Activated CD4-positive, alpha-beta T cell treated with anti-CD3 and anti-CD28 coated beads, Interleukin-2, Interleukin-6, amounts not matched to agents 100 ng/mL and 50 ng/mL, durations not matched to agents 16 hours and 8 hours (primary cell): Measurements from ENCODE around the gene ATP13A5.

Experiments used
- DNase-seq: peaks from one replicate; pipeline ENCODE4 v3.0.0-alpha.2; 2020

The ATP13A5 gene

DNA sequence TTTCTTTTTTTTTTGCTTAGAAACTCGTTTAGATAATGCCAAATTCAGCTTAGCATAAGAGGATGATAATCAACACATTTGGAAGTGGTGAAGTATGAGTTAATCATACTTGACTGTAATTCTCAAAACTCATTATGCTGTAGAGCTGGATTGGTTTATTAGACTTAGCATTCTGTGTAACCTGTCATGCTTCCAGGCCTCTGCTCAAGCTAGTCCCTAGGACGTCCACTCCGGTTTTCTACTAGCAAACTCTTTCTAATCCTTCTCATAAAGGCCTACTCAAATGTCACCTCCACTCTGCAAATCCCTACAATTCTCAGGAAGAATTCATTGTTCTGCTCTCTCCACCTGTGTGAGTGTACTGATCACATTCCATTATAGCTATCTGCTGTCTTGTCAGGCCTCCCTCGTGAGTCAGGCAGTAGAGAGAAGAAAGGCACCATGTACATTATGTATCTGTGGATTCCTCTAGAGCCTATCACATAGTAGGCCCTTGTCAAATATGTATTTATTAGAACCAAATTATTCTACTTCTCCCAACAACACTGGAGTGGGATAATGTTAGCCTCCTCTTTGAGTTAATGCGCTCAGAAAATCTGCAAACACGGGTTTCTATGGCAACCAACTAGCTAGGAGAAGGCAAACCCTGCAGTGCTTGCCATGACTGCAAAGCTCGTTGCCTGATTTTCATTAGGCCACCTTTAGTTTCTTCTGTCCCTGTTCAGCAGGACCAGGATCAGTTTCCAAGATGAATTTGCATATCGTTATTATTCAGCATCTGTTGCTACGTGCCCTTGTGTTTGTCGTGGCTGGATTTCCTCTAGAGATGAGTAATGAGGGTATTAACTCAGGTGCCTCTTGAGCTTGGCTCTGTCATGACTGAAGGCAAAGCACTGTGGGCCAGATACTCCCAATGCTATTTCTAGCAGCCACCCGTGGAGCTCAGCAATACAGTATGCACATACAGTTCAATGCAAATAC lies 30.7 kb downstream of the ATP13A5 start:
- peak; percentile 15 for DNase-seq

DNA sequence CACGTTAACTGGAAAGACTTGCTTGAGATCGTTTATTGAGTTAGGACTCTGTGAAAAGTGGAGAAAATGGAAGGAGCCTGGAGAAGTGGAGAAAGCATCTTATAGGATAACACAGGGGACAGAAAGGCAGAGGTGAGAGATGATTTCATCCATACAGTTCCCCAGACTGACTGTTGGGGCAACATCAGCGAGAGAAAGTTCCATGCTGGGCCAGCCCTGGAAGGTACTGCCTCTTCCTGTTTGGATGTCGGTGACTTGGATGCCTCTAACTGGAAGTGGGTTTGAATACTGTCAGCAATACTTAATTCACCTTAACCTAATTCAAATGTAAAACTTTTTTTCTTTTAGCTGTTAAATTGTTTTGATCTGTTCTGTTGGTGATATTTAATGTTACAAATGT lies 32.3 kb downstream of the ATP13A5 start:
- no peak for DNase-seq

DNA sequence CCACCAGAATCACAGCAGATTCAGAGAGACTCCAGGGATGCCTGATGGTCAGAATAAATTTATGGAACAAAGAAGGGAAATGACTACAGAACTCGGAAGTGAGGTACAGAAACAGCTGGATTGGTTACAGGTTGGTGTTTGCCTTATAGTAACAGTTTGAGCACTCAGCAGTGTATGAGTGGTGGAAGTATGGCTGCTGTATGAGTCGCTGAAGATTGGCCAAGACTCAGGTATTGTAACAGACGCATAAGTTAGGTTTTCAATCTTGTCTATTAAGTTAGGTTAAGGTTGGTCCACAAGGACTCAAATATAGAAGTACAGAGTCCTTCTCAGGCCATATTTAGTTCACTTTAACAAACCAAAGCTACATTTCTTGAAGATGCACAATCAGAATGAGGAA lies 33.1 kb downstream of the ATP13A5 start:
- no peak for DNase-seq

GRCh38 chr3:193344486-193344885 lies 34.1 kb downstream of the ATP13A5 start:
- DNase-seq: no peak

- DNase-seq: no peak
Measured at GRCh38 chr3:193343726-193344222, 34.8 kb downstream of the ATP13A5 start.

GRCh38 chr3:193342551-193342950 lies 36.0 kb downstream of the ATP13A5 start:
- no peak for DNase-seq

DNA sequence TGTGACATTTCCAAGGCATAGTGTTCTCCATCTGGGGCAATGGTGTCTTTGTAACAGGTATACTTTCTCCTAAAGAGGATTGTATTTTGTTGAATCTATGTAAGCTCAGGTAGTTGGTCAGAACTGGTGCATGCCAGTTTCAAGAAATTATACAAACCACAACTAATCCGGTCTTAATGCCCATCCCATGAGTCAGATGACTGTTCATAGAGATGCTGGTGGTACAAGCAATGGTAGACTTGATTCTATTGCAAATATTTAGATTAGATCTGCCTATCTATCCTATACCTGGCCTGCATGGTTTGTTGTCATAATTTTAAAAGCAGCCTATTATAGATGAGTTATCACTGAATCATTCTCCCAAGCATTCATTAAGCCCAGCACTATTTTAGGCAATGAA lies 43.5 kb downstream of the ATP13A5 start:
- no peak for DNase-seq

DNA sequence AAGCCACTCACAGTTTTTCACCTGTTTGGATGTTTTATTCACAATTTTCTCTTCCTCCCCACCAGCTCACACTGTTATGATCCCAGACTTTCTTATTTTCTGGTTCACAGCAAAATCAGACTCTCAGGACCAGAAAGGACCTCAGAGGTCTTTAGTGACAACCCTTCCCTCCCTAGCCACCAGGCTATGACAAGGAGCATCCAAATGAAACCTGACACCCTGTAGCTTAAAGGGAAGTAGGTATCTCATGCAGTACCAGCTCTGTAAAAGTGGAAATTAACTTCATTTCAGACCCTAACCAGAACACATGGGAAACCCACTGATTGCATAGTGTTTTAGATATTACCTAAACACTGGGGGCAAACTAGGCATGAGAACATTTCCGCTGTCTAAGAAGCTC lies 45.3 kb downstream of the ATP13A5 start:
- no peak for DNase-seq

DNA sequence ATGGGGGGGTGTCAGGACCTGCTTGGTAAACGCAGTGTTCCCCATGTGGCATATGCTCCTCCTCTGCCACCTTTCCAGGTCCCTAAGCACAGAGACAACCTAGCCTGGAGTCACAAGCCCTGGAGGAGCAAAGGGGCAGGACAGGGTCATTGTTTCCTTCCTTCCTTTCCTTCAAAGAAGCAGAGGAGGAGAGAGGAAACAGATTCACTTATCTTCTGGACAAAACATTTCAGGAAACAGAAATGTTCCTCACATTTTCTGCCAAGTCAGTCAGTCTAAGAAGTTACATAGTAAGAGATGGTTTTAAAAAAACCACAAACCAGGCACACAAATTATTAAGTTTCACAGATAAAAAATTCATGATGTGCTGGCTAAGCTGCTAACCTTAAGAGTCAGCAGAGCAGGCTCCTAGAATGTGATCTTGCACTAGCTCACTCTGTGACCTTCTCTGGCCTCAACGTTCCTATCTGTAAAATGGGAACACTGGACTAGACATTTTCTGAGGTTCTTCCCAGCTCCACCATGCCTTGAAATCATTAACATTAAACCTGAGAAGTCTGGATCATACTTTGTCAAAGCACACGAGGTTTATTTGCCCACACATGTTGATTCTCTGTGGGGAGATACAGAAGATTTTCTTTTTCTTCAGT lies 47.9 kb downstream of the ATP13A5 start:
- no peak for DNase-seq

GRCh38 chr3:193317682-193318300 lies 60.8 kb downstream of the ATP13A5 start:
- DNase-seq: no peak

GRCh38 chr3:193314161-193314560 lies 64.4 kb downstream of the ATP13A5 start:
- no peak for DNase-seq

GRCh38 chr3:193313061-193313958 lies 65.2 kb downstream of the ATP13A5 start:
- DNase-seq: no peak

- no peak for DNase-seq
Measured at GRCh38 chr3:193310914-193311723, 67.4 kb downstream of the ATP13A5 start.

DNA sequence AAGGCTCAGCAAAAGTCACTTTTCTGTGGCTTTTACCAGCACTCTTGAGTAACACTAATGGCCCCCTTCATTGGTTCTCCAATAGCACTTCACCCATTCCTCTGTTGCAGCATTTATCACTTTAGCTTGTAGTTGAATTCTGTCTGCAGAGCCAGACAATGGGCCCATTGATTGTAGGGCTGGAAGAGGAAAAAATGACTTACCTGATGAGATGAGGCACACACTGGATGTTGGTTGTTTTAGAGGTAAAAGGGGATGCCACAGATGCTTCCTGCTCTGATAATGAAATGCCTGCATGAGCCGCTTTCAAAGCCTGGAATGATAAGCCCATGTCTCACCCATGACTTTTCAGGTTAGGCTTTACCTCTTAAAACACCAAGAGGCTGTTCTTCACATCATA lies 73.2 kb downstream of the ATP13A5 start:
- no peak for DNase-seq

- no peak for DNase-seq
Measured at GRCh38 chr3:193301433-193301832, 77.1 kb downstream of the ATP13A5 start.

DNA sequence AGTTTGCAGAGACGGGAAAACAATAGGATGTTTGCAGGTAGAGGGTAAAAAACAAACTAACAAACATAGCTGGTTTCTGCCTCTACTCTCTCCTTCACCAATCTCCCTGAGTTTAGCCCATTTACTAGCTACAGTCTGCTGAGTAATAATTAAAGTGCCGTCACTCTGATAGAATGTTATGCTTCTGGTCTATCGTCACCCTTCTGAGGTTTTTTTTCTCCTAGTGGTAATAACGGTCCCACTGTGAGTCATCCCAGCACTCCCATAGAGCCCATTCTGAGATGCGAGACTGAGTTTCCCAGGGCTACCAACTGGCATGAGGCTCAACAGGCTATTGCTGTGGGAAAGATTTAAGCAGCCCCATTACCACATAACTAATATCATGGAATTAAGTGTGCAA lies 81.1 kb downstream of the ATP13A5 start:
- peak; percentile 63 for DNase-seq

DNA sequence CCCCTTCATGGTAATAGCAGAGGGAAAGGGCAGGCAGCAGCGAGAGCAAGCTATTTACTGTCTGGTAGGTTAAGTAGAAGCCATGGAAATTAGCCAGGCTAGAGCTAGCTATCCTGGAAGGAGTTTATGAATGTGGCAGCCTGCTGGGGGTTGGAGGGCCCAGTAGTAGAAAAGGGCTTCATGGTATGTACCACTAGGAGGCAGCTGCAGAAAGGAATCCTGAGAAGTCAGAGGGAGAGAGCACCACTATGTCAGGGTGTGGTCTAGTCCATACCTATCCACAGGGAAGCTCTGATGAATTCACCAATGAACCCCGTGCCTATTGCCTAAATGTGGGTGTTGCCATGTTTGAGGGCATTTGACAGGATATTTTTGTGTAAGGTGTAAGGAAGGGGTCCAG lies 82.6 kb downstream of the ATP13A5 start:
- DNase-seq: no peak

DNA sequence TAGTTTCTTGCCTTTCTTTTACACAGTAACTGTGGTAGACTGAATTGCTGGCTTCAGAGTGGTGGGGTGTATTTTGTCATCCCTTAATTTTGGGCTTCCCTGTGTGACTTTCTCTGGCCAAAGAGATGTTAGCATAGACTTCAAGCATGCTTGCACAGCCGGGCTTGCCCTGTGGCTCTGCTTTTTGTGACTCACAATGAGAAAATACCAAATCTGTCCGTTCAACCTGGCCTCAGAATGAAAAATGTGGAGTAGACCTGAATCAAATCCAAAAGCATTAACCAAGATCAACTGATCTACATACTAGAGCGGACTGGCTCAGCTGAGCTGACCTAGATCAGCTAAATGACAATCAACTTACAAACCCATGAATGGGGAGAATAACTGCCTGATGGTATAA lies 86.2 kb downstream of the ATP13A5 start:
- DNase-seq: no peak

GRCh38 chr3:193271101-193271840 lies 107.3 kb downstream of the ATP13A5 start:
- no peak for DNase-seq

GRCh38 chr3:193270451-193270850 lies 108.1 kb downstream of the ATP13A5 start:
- no peak for DNase-seq
